HG03196 (cell line): ENCODE data around the gene OR10H2.
"Not testable (repeated sequence)": the region's sequence is repeated elsewhere in the genome, so short reads cannot be mapped to it uniquely, and the experiment has no call there.

ENCODE experiments used
- ATAC-seq: cut with Tn5 transposase; IDR thresholded peaks from one replicate; pipeline ENCODE4 v1.9.1; 2021; ENCODE audit not compliant: unreplicated experiment

Gene OR10H2

DNA sequence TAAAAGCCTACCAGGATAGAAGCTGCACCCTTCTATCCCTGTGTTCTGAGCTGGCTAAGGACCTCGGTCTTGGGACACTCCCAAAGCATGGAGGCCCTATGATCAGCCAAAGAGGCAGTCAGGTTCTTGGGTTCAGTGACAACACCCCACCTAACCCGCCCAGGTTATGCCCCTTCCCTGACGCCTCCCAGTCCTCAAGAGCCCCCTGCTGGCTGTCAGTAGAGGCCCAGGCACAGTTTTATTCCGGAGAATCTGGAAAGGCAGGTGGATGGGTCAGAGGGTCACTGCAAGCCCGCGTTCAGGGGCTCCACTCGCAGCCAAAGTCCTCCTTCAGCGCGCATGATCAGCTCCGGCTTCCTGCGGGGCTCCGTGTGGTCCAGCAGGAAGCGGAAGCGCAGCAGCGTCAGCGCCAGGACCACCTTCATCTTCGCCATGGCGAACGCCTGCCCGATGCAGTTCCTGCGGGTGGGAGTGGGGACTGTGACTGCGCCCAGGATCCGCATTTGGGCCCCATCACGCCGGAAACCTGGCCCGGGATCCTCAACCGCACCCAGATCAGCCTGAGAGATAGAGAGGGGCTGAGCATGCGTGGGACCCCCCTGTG is 32.2 kb downstream of the OR10H2 start:
- ATAC-seq = no peak

GRCh38 chr19:15769586-15769985 is 41.8 kb downstream of the OR10H2 start:
- no peak for ATAC-seq

DNA sequence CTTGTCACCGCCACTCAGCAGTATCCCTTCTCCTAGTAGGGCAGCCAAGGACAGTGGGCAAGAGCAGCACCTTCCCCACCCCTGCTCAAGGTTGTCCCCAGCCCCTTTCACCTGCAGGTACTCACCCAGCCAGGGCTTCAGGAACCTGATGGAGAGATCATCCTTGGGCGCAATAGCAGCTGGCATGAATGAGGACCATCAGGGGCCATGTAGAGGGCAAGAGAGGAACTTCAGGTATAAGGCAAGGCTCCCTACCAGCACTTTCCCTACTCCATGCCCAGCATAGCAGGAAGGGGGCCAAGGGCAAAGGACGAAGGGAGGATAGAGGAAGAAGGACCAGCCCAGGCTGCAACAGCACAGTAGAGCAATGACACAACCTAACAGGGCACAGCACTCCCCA is 46.3 kb downstream of the OR10H2 start:
- ATAC-seq = not testable (repeated sequence)

DNA sequence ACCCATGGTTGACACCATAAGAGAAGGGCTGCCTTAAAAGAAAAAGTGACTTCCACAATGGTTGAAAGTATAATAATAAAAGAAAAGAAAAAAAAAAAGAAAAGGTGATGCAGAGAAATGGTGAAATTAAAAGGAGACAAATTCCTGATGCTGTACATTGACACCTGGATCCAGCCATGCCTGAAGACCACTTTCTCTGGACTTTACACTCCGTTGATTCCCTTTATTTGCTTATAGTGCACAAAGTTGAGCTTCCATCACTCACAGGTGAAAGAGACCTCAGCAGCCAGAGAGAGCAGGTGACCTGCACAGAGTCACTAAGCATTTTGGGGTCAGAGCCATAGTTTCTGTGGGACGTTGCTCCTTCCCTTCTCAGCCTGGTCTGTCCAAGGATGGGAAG is 47.4 kb downstream of the OR10H2 start:
- no peak for ATAC-seq

DNA sequence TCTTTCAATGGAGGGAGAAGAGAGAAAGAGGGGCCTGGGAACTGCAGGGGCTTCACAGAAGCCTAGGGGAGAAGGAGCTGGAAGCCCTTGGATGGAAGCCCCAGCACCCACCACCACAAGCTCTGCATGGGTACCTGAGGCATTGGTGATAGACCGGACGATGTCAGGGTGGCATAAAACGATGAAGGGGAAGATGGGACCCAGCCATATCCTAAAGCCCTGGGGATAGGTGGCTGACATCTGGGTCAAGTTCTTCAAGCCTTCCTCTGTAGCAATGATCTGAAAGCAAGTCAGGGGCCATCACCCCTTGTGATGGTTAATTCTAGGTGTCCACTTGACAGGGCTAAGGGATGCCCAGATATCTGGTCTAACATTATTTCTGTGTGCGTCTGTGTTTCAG is 48.4 kb downstream of the OR10H2 start:
- no peak for ATAC-seq

GRCh38 chr19:15776991-15777970 is 49.5 kb downstream of the OR10H2 start:
- no peak for ATAC-seq
